Stimulated activated naive CD8-positive, alpha-beta T cell treated with anti-CD3 and anti-CD28 coated beads, Interleukin-15, Interleukin-2, amounts not matched to agents 100 ng/mL and 50 ng/mL, for 24 hours (primary cell): ENCODE measurements around the gene KDELR1.

Experiments
- H3K27ac Mint-ChIP-seq: one replicate; pipeline ENCODE4 v1.8.0; 2021; ENCODE audit warnings: mild to moderate bottlenecking, mixed read lengths
- H3K27me3 Mint-ChIP-seq: one replicate; pipeline ENCODE4 v1.8.0; 2021; ENCODE audit warnings: mixed read lengths
- H3K36me3 Mint-ChIP-seq: one replicate; pipeline ENCODE4 v1.8.0; 2021; ENCODE audit warnings: low read depth, mixed read lengths
- H3K4me1 Mint-ChIP-seq: one replicate; pipeline ENCODE4 v1.8.0; 2021; ENCODE audit warnings: low read depth, mixed read lengths
- H3K4me3 Mint-ChIP-seq: one replicate; pipeline ENCODE4 v1.8.0; 2021; ENCODE audit warnings: mild to moderate bottlenecking, mixed read lengths
- H3K9me3 Mint-ChIP-seq: one replicate; pipeline ENCODE4 v1.8.0; 2021; ENCODE audit warnings: mixed read lengths

Gene KDELR1

GRCh38 chr19:48367855-48368254 lies 23.5 kb downstream of the KDELR1 start:
- Mint-ChIP-seq H3K27ac (no peak overlapping the region), H3K36me3 (no peaks in the 10 kb centered on the region), H3K27me3 (peaks cover 4% of the 10 kb centered on the region)

DNA sequence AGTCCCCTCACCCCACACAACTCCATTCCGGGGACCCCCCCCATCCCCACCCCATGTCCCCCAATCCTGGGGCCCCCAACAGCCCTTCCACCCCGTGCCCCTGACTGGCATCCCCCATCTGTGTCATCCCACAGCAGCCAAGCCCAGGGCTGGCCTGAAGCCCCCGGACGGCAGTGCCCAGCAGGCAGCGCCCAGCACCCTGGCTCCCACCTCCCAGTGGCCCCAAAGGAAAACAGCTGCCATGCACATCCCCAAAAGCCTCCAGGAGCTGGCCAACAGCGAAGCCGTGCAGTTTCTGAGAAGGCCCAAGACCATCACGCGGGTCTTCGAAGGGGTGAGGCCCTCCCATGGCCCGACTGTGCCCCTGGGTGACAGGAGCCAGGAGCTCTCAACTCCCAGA lies 25.7 kb downstream of the KDELR1 start:
- H3K27ac Mint-ChIP-seq, result no peak overlapping the region
- peaks cover 17% of the 10 kb centered on the region for H3K4me1 Mint-ChIP-seq
- H3K4me3 Mint-ChIP-seq, result no peak overlapping the region
- no peaks in the 10 kb centered on the region for H3K9me3 Mint-ChIP-seq
- H3K36me3 Mint-ChIP-seq, result no peaks in the 10 kb centered on the region
- H3K27me3 Mint-ChIP-seq, result peaks cover 4% of the 10 kb centered on the region

More at GRCh38 chr19:48367855-48368254, 23.5 kb downstream of the KDELR1 start:
- H3K4me1 Mint-ChIP-seq, result peaks cover 15% of the 10 kb centered on the region
- H3K4me3 Mint-ChIP-seq, result no peak overlapping the region
- no peaks in the 10 kb centered on the region for H3K9me3 Mint-ChIP-seq

DNA sequence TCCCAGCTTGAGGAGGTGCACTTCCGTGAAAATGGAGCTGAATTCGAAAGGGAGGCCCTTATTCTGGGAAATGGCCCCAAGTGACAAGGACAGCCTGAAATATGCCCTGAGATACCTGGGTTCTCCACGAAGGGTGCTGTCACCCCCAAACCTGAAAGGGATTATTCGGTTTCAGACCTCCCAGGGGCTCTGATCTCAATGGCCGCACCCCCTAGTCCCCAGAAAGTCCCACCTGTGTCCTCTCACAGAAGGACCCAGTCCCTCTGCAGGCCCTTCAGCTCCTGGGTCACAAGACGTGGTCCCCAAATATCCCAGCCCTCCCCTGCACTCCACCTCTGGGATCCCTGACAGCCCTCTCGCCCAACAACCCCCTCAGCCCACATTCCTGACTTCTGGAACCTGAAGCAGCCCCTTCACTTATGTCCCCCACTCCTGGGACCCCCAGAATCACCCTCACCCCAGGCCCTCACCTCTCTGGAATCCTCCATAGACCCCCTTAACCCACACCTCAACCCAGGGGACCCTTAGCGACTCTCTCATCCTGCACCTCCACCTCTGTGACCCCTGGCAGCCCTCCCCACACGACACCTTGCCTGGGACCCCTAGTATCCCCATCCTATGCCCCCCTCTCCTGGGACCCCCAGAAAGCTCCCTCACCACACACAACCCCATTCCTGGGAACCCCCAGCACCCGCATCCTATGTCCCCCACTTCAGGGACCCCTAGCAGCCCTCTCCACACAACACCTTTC lies 26.6 kb downstream of the KDELR1 start:
- Mint-ChIP-seq H3K4me3 (peak overlapping the region; percentile 88), H3K9me3 (no peaks in the 10 kb centered on the region), H3K27me3 (peaks cover 4% of the 10 kb centered on the region), H3K36me3 (no peaks in the 10 kb centered on the region), H3K4me1 (peaks cover 17% of the 10 kb centered on the region), H3K27ac (peak overlapping the region; percentile 94)

DNA sequence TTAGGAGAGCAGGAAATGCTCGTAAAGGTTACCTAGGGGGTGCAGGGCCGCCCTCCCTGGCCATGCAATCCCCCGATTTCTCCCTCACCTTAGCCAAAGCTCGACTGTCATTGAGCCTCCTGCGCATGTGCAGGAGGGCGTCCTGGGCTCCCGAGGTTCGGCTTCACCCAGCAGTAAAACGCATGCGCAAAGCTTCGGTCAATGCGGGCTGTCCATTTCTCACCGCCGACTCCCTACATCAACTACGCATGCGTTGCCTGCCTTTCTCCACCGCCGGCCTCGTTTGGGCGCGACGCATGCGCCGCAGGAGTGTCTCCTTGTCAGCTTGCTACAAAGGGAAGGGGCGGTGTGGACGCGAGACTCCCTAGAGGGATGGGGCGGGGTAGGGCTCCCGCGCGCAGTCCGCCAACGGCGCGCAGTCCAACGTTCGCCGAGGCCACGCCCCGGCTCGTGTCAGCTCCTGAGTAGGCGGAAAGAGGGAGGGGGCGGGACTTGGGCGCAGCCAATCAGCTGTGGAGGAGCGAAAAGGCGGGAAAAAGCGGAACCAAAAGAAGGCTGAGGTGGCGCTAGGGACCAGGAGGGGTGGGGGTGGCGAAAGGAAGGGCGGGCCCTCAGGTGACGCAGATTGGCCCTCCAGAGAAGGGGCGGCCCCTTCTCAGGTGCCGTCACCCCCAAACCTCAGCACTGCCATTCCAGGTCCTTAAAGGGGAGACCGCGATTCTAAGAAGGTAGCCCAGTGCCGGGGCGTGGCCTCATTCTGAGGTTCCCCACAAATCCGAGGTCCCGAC lies 27.3 kb downstream of the KDELR1 start, which contains the start of the genes SYNGR4 and TMEM143:
Gene SYNGR4, plus strand, starts transcription at position 558 of the 788 bp plus-strand sequence. CDS start 1,476 bp downstream, outside the sequence.
Gene TMEM143, minus strand, starts transcription at position 131 of the 788 bp plus-strand sequence. Its CDS starts 20 bp downstream, at position 111.
- Mint-ChIP-seq H3K36me3 (no peaks in the 10 kb centered on the region), H3K4me3 (peak within 1 kb of the TSS; percentile 88), H3K27ac (peak within 1 kb of the TSS; percentile 94), H3K4me1 (peaks cover 17% of the 10 kb centered on the region), H3K27me3 (peaks cover 4% of the 10 kb centered on the region), H3K9me3 (no peaks in the 10 kb centered on the region)

DNA sequence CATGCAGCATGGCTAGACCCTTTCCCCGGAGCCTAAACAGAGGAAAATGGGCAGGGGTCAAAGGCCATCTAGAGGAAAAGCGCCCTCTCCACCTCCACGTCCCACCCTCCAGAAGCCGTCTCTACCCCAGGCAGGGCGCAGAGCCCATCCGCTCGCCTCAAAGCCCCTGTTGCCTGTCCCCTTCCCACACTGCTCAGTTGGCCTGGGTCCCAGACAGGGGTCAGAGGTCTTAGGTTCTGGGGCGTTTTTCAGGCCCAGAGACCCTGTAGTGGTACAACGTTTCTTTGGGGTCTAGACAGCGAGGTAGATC lies 27.9 kb downstream of the KDELR1 start:
- Mint-ChIP-seq H3K36me3 (peaks cover 2% of the 10 kb centered on the region), H3K9me3 (no peaks in the 10 kb centered on the region), H3K27ac (peak overlapping the region; percentile 94), H3K4me1 (peaks cover 17% of the 10 kb centered on the region), H3K4me3 (peak overlapping the region; percentile 88), H3K27me3 (peaks cover 4% of the 10 kb centered on the region)

- Mint-ChIP-seq H3K27me3 (peaks cover 4% of the 10 kb centered on the region), H3K27ac (peak overlapping the region; percentile 94), H3K9me3 (no peaks in the 10 kb centered on the region), H3K36me3 (peaks cover 4% of the 10 kb centered on the region), H3K4me3 (peak overlapping the region; percentile 88), H3K4me1 (peaks cover 17% of the 10 kb centered on the region)
Observed at GRCh38 chr19:48362716-48363499, 28.4 kb downstream of the KDELR1 start.

- Mint-ChIP-seq H3K36me3 (peaks cover 7% of the 10 kb centered on the region), H3K4me1 (peaks cover 17% of the 10 kb centered on the region), H3K4me3 (no peak overlapping the region), H3K27ac (no peak overlapping the region), H3K27me3 (peaks cover 4% of the 10 kb centered on the region), H3K9me3 (no peaks in the 10 kb centered on the region)
Observed at GRCh38 chr19:48361912-48362311, 29.4 kb downstream of the KDELR1 start.

DNA sequence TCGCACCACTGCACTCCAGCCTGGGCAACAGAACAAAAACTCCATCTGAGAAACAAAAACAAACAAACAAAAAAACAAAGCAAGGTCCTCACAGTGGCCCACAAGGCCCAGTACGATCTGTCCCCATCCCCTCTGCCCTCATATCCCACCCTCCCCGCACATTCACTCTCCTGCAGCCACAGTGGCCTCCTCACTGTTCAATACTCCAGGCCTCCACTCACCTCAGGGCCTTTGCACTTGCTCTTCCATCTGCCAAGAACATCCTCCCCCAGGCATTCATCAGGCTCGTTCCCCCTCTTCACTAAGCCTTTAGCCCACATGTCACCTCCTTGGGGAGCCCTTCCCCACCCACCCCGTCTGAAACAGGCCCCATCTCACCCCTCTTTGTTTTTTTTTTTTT lies 32.2 kb downstream of the KDELR1 start:
- H3K9me3 Mint-ChIP-seq, result no peaks in the 10 kb centered on the region
- no peak overlapping the region for H3K4me3 Mint-ChIP-seq
- peaks cover 7% of the 10 kb centered on the region for H3K36me3 Mint-ChIP-seq
- peaks cover 10% of the 10 kb centered on the region for H3K4me1 Mint-ChIP-seq
- no peak overlapping the region for H3K27ac Mint-ChIP-seq
- H3K27me3 Mint-ChIP-seq, result peaks cover 4% of the 10 kb centered on the region

DNA sequence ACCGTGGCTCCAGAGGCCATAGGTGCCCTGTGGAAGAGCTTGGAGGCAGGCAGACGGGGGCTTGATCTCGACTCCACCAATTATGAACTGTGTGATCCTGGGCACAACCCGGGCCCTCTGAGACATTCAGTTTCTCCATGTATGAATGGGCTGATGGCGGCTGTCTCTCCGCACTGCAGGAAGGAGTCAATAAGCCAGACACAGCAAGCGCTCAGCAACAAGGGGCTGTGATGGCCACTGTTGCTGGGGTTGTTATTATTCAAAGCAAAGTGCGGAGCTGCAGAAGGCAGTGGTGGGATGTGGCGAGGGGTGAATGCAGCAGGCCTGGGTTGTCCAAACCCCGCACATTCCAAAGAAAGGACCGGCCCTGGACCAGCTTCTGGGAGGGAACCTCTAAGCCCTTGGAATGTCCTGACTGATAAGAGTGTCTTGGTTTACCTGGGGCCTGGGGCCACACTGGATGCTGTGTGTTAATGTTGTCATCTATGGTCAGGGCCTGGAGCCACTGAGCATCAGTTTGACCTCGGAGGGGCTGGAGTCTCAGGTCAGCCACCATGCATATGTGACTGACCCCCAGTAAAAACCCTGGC lies 35.9 kb downstream of the KDELR1 start:
- H3K4me3 Mint-ChIP-seq, result no peak overlapping the region
- no peaks in the 10 kb centered on the region for H3K9me3 Mint-ChIP-seq
- H3K4me1 Mint-ChIP-seq, result peaks cover 3% of the 10 kb centered on the region
- peaks cover 11% of the 10 kb centered on the region for H3K36me3 Mint-ChIP-seq
- no peak overlapping the region for H3K27ac Mint-ChIP-seq
- H3K27me3 Mint-ChIP-seq, result no peaks in the 10 kb centered on the region

GRCh38 chr19:48354332-48354992 lies 36.9 kb downstream of the KDELR1 start:
- Mint-ChIP-seq H3K27me3 (no peaks in the 10 kb centered on the region), H3K4me3 (no peak overlapping the region), H3K36me3 (peaks cover 11% of the 10 kb centered on the region), H3K27ac (no peak overlapping the region), H3K4me1 (peaks cover 3% of the 10 kb centered on the region), H3K9me3 (no peaks in the 10 kb centered on the region)

DNA sequence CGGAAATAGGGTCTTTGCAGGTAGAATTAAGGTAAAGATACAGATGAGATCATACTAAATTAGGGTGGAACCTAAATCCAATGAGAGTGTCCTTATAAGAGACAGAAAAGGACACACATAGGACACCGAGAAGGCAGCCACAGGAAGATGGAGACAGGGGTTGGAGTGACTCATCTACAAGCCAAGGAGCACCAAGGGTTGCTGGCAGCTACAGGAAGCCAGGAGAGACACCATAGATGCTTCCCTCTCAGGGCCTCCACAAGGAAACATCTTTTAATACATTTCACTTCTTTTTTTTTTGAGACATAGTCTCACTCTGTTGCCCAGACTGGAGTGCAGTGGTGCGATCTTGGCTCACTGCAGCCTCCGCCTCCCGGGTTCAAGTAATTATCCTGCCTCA lies 37.7 kb downstream of the KDELR1 start:
- H3K9me3 Mint-ChIP-seq, result no peaks in the 10 kb centered on the region
- no peaks in the 10 kb centered on the region for H3K27me3 Mint-ChIP-seq
- H3K4me1 Mint-ChIP-seq, result peaks cover 3% of the 10 kb centered on the region
- H3K36me3 Mint-ChIP-seq, result peaks cover 11% of the 10 kb centered on the region
- no peak overlapping the region for H3K27ac Mint-ChIP-seq
- no peak overlapping the region for H3K4me3 Mint-ChIP-seq

GRCh38 chr19:48351341-48351752 lies 40.0 kb downstream of the KDELR1 start:
- Mint-ChIP-seq H3K4me3 (no peak overlapping the region), H3K4me1 (peaks cover 3% of the 10 kb centered on the region), H3K36me3 (peaks cover 7% of the 10 kb centered on the region), H3K27ac (no peak overlapping the region), H3K9me3 (no peaks in the 10 kb centered on the region), H3K27me3 (no peaks in the 10 kb centered on the region)

DNA sequence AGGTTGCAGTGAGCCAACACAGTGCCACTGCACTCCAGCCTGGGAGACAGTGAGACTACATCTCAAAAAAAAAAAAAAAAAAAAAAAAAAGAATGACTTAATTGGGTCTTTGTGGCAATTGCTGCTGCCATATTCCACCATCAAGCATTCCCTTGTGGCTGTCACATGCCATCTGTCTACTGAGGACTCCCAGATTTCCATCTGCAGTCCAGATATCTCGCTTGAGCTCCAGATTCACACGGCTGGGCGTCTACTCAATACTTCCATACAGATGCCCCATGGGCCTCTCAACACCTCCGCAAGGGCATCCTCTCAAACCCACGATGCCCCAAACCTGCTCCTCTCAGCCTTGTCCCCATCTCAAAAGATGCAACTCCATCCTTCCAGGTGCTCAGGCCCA lies 40.5 kb downstream of the KDELR1 start:
- H3K27me3 Mint-ChIP-seq, result no peaks in the 10 kb centered on the region
- H3K9me3 Mint-ChIP-seq, result no peaks in the 10 kb centered on the region
- no peak overlapping the region for H3K27ac Mint-ChIP-seq
- H3K4me3 Mint-ChIP-seq, result no peak overlapping the region
- peaks cover 7% of the 10 kb centered on the region for H3K36me3 Mint-ChIP-seq
- H3K4me1 Mint-ChIP-seq, result peaks cover 3% of the 10 kb centered on the region

DNA sequence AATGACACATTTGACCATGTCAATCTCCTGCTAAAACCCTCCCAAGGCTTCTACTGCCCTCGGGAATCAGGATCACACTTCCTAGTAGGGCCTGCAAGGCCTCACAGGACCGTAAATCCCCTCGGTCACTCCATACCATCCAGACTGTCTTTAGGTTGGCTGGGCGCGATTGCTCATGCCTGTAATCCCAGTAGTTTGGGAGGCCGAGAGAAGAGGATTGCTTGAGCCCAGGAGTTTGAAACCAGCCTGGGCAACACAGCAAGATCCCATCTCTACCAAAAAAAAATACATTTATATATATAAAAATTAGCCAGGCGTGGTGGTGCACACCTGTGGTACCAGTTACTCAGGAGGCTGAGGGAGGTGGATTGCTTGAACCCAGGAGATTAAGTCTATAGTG lies 42.6 kb downstream of the KDELR1 start:
- Mint-ChIP-seq H3K27me3 (no peaks in the 10 kb centered on the region), H3K36me3 (peaks cover 7% of the 10 kb centered on the region), H3K27ac (no peak overlapping the region), H3K4me1 (peaks cover 3% of the 10 kb centered on the region), H3K4me3 (no peak overlapping the region), H3K9me3 (no peaks in the 10 kb centered on the region)
